T-helper 1 cell (primary cell): ENCODE results near the gene HTD2.
"Not testable (repeated sequence)": the region's sequence is repeated elsewhere in the genome, so short reads cannot be mapped to it uniquely, and the experiment has no call there.

Experiments
- DNase-seq, 5 donors: peaks; one replicate each; pipeline ENCODE4 v3.0.0-alpha.2; 2012 to 2020

Gene HTD2

GRCh38 chr3:58333206-58334012, 27.1 kb downstream of the HTD2 start:
- DNase-seq = peak in 4 of 5 donors; percentile 7 to 55 (median 12)

DNA sequence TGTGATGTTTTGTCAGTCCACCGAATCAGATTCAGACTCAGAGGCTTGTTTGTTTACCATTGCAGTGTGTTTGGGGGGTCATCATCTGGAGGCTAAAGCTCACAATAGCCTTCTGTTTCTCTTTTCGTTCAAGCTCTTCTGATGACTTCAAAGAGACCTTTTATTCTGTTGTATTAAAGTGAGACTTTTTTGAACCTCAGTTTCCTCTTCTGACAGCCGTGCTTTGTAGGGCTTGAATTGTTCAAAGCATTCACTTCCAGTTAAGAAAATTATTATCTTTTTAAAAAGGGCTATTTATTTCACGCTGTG, 27.6 kb downstream of the HTD2 start:
- no peak for DNase-seq

DNA sequence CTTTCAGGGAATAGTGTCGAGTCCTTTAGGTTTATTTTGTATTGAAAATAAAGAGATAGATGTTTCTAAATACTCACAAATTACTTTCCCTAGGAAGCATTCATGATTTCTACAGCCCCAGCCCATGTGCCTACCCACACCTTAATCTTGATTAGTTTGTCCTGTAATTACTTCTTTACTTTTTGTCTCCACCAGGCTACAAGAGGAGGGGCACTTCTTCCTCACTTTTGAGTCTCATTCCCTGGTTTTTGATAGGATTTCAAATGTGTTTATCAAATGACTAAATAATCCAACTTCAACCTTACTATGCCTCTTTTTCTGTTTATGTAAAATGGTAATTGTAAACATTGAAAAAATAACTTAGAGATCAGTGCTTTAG, 28.2 kb downstream of the HTD2 start:
- DNase-seq = no peak

- DNase-seq = no peak
Observed at GRCh38 chr3:58335652-58335947, 29.3 kb downstream of the HTD2 start.

DNA sequence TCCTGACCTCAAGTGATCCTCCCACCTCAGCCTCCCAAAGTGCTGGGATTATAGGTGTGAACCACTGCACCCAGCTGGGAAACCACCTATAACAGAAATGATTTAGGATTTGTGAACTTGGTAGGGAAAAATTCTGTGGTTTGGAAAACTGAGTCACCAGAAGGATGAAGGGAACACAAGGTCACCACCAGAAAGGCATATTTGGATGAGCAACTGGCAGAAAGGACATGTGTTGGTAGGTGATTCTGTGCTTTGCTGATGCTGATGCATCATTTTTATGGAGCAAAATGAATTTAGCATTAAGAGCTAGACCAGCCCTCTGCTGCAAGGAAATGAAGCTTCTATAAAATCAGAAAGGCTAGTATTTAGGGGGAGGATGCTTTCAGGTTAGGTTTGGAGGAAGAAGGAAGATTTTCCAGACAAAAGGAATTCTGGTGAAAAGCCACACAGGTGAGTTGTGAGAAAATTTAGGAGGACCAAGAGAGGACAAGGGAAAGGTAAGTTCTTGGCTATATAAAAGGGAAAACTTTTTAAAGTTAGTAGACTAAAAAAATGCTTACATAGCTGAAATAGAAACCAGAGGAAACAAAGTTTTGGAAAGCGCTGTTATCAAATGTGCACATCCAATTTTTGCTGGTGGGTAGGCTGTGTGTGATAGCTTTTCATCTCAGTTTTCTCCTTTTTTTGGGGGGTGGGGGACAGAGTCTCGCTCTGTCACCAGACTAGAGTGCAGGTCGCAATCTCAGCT, 30.0 kb downstream of the HTD2 start:
- no peak for DNase-seq

DNA sequence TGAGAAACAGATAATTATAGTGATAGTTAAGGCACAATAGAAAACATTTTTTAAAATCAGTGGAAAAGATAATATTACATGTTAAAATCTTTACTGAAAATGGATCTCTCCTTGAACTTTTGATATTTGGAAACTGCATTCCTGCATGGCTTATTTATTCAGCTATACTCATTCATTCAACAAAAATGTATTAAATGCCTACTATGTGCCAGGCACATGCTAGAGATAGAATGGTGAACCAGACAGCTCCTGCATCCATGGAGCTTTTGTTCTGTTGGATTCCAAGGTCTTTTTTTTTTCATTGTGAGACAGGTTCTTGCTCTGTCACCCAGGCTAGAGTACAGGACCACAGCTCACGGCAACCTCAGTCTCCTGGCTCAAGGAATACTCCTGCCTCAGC, 30.9 kb downstream of the HTD2 start:
- no peak for DNase-seq

- DNase-seq = not testable (repeated sequence)
Observed at GRCh38 chr3:58339146-58339545, 32.8 kb downstream of the HTD2 start.

DNA sequence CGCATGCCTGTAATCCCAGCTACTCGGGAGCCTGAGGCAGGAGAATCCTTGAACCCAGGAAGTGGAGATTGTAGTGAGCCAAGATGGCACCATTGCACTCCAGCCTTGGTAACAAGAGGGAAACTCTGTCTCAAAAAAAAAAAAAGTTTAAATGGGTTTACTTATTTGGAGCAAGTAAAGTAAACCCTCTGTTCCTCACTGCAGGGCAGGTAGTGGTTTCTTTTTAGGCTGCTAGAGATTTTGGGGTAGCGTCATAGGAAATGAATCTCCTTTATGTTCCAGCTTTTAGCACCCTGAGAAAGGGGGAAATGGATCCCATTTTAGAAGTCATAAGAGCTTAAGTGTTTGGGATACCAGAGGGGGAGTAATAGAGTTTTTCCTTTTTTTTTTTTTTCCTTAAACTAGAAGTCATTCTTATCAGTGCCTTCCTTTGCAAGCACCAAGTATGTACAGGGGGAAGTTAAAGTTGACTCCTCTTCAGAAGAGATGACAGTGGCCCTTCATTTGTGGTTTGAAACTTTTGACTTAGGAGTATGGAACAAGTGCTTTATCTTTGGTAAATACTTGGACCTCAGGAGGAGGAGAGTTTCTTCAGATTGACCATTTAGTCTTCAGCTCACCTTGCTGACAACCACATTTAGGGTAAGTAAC, 34.4 kb downstream of the HTD2 start:
- DNase-seq = no peak

DNA sequence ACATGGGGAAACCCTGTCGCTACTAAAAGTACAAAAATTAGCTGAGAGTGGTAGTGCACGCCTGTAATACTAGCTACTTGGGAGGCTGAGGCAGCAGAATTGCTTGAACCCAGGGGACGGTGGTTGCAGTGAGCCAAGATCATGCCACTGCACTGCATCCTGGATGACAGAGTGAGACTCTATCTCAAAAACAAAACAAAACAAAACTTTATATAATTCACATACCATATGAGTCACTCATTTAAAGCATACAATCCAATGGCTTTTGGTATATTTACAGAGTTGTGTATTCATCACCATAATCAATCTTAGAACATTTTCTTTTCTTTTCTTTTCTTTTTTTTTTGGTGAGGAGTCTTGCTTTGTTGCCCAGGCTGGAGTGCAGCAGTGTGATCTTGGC, 35.1 kb downstream of the HTD2 start:
- no peak for DNase-seq

DNA sequence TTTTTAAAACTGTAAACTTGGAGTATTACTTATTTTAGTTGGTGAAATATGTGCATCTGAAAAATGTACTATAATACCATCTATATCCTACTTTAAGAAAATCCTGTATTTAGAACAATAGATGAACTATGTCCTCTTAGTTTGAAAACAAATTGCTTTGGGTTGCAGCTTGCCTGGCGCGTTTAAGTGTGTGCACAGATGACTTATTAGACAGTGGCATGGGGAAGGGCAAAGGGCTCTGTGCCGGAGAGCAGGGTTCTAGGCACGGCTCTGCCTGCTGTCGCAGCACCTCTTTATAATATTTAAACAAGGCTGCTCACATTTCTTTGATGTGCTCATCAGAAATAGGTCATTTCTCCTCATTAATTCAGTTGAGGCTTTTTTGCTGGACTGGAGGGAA, 36.4 kb downstream of the HTD2 start:
- DNase-seq = no peak

GRCh38 chr3:58345457-58345856, 39.1 kb downstream of the HTD2 start:
- DNase-seq = no peak

GRCh38 chr3:58346368-58346767, 40.0 kb downstream of the HTD2 start:
- DNase-seq = no peak

- DNase-seq = no peak
Observed at GRCh38 chr3:58347984-58348383, 41.7 kb downstream of the HTD2 start.

DNA sequence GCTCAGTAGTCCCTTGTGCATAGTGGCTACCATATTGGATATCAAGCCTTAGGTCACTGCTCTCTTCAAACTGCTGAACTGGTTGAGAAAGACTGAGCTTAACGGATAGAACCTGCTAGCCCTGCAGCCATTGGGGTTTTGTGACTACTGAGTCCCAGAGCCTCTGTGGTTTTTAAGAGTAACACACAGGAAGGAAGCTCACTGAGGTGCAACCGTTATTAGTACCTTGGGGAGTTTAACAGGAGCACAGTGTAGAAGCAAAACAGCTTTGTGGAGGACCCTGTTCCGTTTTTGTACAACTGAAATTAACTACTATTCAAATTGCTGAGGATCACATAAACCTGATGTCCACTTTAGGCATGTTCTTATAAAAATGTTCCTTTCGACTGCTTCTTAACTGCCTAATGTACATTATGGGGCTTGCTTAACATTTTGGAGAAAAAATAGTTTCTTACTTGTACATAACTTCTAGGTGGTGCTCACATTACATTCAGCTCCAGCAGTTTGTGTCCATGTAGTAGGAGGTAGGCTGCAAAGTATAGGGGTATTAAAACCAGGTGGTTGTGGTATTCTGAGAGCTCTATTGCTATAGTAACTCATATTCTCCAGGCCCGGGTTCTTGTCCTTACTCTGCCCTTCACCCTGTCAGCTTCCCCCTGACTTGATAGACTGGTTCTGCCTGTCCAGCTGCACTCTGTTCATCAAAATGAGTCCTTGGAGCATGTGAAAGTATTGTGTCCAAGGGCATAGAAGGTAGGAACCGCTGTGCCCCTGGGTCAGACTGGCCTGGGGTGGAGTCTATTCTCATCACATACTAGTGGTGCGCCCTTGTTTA, 43.7 kb downstream of the HTD2 start:
- peak in 1 of 5 donors; percentile 87 for DNase-seq

DNA sequence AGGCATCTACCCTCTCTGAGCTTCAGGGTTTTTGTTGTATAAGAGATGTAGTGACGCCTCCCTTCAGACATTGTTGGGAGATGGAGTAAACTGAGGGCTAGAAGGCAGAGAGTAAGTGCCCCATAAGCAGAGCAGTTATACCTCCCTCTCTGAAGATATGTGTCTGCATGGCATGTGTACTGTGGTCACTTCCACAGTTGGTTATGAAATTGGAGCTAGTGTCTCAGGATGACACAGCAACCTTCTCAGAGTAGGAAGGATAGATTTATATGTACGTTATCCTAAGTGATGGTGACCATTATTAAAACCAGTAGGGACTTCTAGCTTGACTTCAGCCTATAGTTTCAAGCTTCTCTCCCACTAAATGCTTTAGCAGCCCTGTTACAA, 44.3 kb downstream of the HTD2 start:
- peak in 1 of 5 donors; percentile 62 for DNase-seq

- DNase-seq = no peak
Observed at GRCh38 chr3:58351920-58352319, 45.6 kb downstream of the HTD2 start.

DNA sequence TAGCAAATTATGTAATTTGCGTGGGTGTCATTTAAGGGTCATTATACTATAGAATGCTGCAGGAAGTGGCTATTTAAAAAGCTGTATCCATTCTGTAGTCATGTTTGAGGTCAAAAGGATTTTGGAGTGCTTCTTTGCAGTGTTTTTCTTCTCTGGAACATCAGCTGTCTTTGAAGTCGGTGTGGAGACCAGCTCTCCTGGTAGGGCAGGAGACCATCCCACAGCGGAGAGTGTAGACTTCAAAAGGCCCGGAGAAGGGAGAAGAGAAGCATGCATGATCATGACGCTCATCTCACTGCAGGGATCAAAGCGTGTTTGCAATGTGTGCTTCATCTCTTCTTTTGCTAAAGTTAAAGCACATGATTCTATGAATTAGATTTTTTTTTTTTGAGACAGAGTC, 46.3 kb downstream of the HTD2 start:
- no peak for DNase-seq

GRCh38 chr3:58353722-58354553, 47.6 kb downstream of the HTD2 start:
- peak in 1 of 5 donors; percentile 86 for DNase-seq

GRCh38 chr3:58355179-58355578, 48.9 kb downstream of the HTD2 start:
- no peak for DNase-seq

GRCh38 chr3:58356054-58356453, 49.7 kb downstream of the HTD2 start:
- DNase-seq = no peak

GRCh38 chr3:58357402-58357801, 51.1 kb downstream of the HTD2 start:
- no peak for DNase-seq

GRCh38 chr3:58358092-58358491, 51.8 kb downstream of the HTD2 start:
- no peak for DNase-seq
